ENCODE data around the gene ADAMTS9. TPM values are rescaled to one million over a fixed set of nuclear protein-coding genes. Genes with fewer than 3 reads are reported as not detected.

Gene ADAMTS9
- total RNA-seq, 6 experiments from 2014 or later = 1.1 to 9.9 (median 3.5) TPM

DNA sequence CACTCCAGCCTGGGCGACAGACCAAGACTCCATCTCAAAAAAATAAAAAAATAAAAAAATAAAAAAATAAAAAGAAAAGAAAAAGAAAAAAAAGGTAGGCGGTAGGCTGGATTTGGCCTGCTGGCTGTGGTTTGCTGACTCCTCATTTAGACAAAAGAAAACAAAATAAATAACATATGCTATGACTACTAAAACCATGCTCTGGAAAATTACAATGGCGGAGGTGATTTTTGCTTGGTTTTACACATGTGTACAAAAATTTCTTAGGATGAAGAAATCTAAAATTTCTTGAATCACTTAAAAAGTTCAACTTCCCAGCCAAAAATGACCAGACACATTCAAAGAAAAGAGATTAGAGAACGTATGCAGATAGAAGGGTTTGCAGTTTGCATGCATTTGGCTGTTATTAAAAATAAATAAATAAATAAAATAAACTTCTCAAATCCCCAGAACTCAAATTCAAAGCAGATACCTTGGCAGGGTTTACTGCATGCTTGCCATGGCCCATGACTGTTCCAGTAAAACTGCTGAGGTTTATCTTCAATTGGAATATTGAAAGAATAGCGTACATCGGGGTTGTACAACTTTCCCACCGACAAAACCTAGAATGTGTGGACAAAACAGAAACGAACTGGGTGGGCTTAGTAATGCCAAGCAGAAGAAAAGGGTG lies 65.9 kb downstream of the ADAMTS9 start:
- H3K4me3 ChIP-seq = no peak overlapping the region
- H3K36me3 ChIP-seq = no peaks in the 10 kb centered on the region
- DNase-seq = no peak
- 88% methylated on average over 8 of the region's 8 CpGs for WGBS (ENCODE audit: insufficient coverage, low coverage, low lambda C conversion rate, missing lambda C conversion rate)
- no peaks in the 10 kb centered on the region for H3K4me1 ChIP-seq
- no peak overlapping the region for H3K27ac ChIP-seq
- H3K9me3 ChIP-seq = no peaks in the 10 kb centered on the region
- no peak for TF ChIP-seq POLR2A (IDR thresholded peaks at IDR 0.05)
- TF ChIP-seq, protein P1, sequence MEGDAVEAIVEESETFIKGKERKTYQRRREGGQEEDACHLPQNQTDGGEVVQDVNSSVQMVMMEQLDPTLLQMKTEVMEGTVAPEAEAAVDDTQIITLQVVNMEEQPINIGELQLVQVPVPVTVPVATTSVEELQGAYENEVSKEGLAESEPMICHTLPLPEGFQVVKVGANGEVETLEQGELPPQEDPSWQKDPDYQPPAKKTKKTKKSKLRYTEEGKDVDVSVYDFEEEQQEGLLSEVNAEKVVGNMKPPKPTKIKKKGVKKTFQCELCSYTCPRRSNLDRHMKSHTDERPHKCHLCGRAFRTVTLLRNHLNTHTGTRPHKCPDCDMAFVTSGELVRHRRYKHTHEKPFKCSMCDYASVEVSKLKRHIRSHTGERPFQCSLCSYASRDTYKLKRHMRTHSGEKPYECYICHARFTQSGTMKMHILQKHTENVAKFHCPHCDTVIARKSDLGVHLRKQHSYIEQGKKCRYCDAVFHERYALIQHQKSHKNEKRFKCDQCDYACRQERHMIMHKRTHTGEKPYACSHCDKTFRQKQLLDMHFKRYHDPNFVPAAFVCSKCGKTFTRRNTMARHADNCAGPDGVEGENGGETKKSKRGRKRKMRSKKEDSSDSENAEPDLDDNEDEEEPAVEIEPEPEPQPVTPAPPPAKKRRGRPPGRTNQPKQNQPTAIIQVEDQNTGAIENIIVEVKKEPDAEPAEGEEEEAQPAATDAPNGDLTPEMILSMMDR (IDR thresholded peaks at IDR 0.05) = no peak
- intact Hi-C loops (cut with DNase I) = no loop called here
- ATAC-seq = no peak
- H3K27me3 ChIP-seq = no peaks in the 10 kb centered on the region

DNA sequence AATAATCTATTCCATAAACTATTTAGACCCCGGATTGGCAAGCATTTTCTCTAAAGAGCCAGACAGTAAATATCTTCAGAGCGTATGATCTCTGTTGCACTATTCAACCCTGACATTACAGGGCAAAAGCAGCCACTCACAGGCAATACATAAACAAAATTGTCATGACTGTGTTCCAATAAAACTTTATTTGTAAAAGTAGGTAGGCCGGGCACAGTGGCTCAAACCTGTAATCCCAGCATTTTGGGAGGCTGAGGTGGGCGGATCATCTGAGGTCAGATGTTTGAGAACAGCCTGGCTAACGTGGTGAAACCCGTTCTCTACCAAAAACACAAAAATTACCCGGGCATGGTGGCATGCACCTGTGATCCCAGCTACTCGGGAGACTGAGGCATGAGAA lies 66.5 kb downstream of the ADAMTS9 start:
- no peaks in the 10 kb centered on the region for H3K4me1 ChIP-seq

DNA sequence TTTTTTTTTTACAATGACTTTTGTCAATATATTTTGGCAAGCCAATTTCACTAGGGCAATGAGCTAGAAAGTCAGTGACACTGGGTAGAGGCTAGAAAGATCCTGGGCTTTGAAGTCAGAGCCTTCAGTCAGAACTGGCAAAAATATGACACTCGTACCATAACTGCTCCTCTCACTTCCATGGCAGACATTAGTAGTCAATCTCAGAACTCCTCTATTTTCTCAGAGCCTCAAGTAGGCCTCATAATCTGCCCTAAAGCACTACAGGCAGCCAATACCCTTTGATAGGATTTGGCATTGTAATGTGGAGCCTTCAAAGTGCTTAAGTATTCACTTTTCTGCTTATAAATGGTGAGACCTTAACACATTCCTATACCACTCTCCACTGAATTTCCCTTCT lies 67.8 kb downstream of the ADAMTS9 start:
- intact Hi-C loops (cut with DNase I) = no loop called here
- Histone ChIP-seq H3K9me3 (no peaks in the 10 kb centered on the region), H3K36me3 (no peaks in the 10 kb centered on the region), H3K4me3 (no peak overlapping the region), H3K27me3 (no peaks in the 10 kb centered on the region), H3K4me1 (no peaks in the 10 kb centered on the region), H3K27ac (no peak overlapping the region)
- 80% methylated on average over 1 of the region's 1 CpG for WGBS (ENCODE audit: insufficient coverage, low coverage, low lambda C conversion rate, missing lambda C conversion rate)
- ATAC-seq (no peak), DNase-seq (no peak)
- TF ChIP-seq, protein P1 (IDR thresholded peaks at IDR 0.05) = no peak
- TF ChIP-seq POLR2A (IDR thresholded peaks at IDR 0.05) = no peak

More for the DNA sequence above, 66.5 kb downstream of the ADAMTS9 start:
- WGBS (ENCODE audit: insufficient coverage, low coverage, low lambda C conversion rate, missing lambda C conversion rate) = 88% methylated on average over 5 of the region's 8 CpGs
- TF ChIP-seq, protein P1 (IDR thresholded peaks at IDR 0.05) = no peak
- no peak for TF ChIP-seq POLR2A (IDR thresholded peaks at IDR 0.05)
- DNase-seq (no peak), ATAC-seq (no peak)
- no peak overlapping the region for H3K27ac ChIP-seq
- intact Hi-C loops (cut with DNase I) = no loop called here
- no peaks in the 10 kb centered on the region for H3K36me3 ChIP-seq
- H3K9me3 ChIP-seq = no peaks in the 10 kb centered on the region
- H3K4me3 ChIP-seq = no peak overlapping the region
- no peaks in the 10 kb centered on the region for H3K27me3 ChIP-seq

DNA sequence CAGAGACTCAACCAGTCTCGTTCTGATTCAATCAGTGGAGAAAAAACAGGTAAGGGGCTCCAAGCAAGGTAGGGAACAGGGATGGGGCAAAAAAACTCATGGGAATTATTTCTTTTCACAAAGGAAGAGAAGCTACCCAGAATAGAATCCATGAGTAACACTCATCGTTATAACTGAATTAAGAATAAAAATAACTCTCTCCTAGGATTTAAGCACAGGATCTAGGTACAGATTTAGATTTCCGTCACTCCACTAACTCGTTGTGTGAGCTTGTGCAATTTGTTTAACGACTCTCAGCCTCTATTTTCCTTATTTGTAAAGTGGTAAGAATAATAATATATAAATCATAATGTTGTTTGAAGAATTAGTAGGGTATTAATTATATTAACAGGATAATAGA lies 68.6 kb downstream of the ADAMTS9 start:
- no peak overlapping the region for H3K4me3 ChIP-seq
- H3K36me3 ChIP-seq = no peaks in the 10 kb centered on the region
- intact Hi-C loops (cut with DNase I) = no loop called here
- TF ChIP-seq POLR2A (IDR thresholded peaks at IDR 0.05) = no peak
- TF ChIP-seq, protein P1 (IDR thresholded peaks at IDR 0.05) = no peak
- no peaks in the 10 kb centered on the region for H3K4me1 ChIP-seq
- H3K27ac ChIP-seq = no peak overlapping the region
- no peaks in the 10 kb centered on the region for H3K27me3 ChIP-seq
- no peak for DNase-seq
- ATAC-seq = no peak
- H3K9me3 ChIP-seq = no peaks in the 10 kb centered on the region
- 82% methylated on average over 5 of the region's 5 CpGs for WGBS (ENCODE audit: insufficient coverage, low coverage, low lambda C conversion rate, missing lambda C conversion rate)
